IMR-90 (cell line): Measurements from ENCODE around the gene GLRA3. TPM values are rescaled to one million over a fixed set of nuclear protein-coding genes. Genes with fewer than 3 reads are reported as not detected.

ENCODE experiments used
- ATAC-seq: fragments of 200-7000 bp; cut with Tn5 transposase; 2 replicates; pipeline ENCODE4 v1.9.1; 2020; ENCODE audit warnings: low read depth, mild to moderate bottlenecking, moderate library complexity
- BruUV-seq: library from RNA; stranded (reverse); fragments of 400-500 nt; replicated peaks from 2 replicates; lab custom pipeline; 2021; lab: Mats Ljungman, UMichigan
- CTCF ChIA-PET: fragments of 300-600 bp; formaldehyde crosslinking; extraction: SDS; loops from one replicate; lab custom pipeline; 2021; ENCODE audit warnings: antibody characterized with exemption; lab: Yijun Ruan, JAX
- POLR2A ChIA-PET: fragments of 300-600 bp; sonication (Branson Sonifier 250); formaldehyde crosslinking; loops from one replicate; lab custom pipeline; 2022; ENCODE audit warnings: antibody characterized with exemption; ENCODE audit not compliant: unreplicated experiment; lab: Charles Lee
- DNase-seq: peaks from one replicate; pipeline ENCODE4 v3.0.0; 2013
- H2AFZ ChIP-seq: replicated peaks from 2 replicates; pipeline ENCODE3; 2013; ENCODE audit warnings: low read length, mild to moderate bottlenecking; ENCODE audit not compliant: poor library complexity
- H2AK5ac ChIP-seq: 2 replicates; pipeline ENCODE4 v1.6.1; 2013; ENCODE audit warnings: low read depth, low read length, inconsistent platforms
- H2AK9ac ChIP-seq: replicated peaks from 2 replicates; pipeline ENCODE3; 2013; ENCODE audit warnings: mild to moderate bottlenecking, low read depth, low read length, moderate library complexity; ENCODE audit not compliant: poor library complexity
- H2BK120ac ChIP-seq: 2 replicates; pipeline ENCODE4 v1.6.1; 2013; ENCODE audit warnings: low read depth, low read length, inconsistent platforms
- H2BK15ac ChIP-seq: 3 replicates; pipeline ENCODE4 v1.6.1; 2013; ENCODE audit warnings: low read depth, low read length, inconsistent platforms
- H2BK20ac ChIP-seq: 2 replicates; pipeline ENCODE4 v1.6.1; 2013; ENCODE audit warnings: low read depth, mild to moderate bottlenecking, inconsistent platforms, low read length, moderate library complexity
- H2BK5ac ChIP-seq: 2 replicates; pipeline ENCODE4 v1.6.1; 2013; ENCODE audit warnings: mild to moderate bottlenecking, low read depth, low read length, inconsistent platforms; ENCODE audit not compliant: poor library complexity, severe bottlenecking
- H3K14ac ChIP-seq: replicated peaks from 2 replicates; pipeline ENCODE4 v1.6.1; 2013; ENCODE audit warnings: low read depth, low read length, inconsistent platforms
- H3K18ac ChIP-seq: 2 replicates; pipeline ENCODE4 v1.6.1; 2013; ENCODE audit warnings: low read depth, low read length, control low read depth
- H3K23ac ChIP-seq: 2 replicates; pipeline ENCODE4 v1.6.1; 2013; ENCODE audit warnings: low read depth, low read length, inconsistent platforms
- H3K27ac ChIP-seq: 2 replicates; pipeline ENCODE4 v1.5.1; 2013; ENCODE audit warnings: mild to moderate bottlenecking, control low read depth, low read length; ENCODE audit not compliant: insufficient read depth
- H3K27me3 ChIP-seq: 2 replicates; pipeline ENCODE4 v1.6.1; 2013; ENCODE audit warnings: low read length; ENCODE audit not compliant: control insufficient read depth, insufficient read depth
- H3K36me3 ChIP-seq: 2 replicates; pipeline ENCODE4 v1.6.1; 2013; ENCODE audit warnings: low read length, mixed read lengths; ENCODE audit not compliant: control insufficient read depth, insufficient read depth
- H3K4ac ChIP-seq: 2 replicates; pipeline ENCODE4 v1.6.1; 2013; ENCODE audit warnings: low read depth, low read length, inconsistent platforms
- H3K4me1 ChIP-seq: 2 replicates; pipeline ENCODE4 v1.6.1; 2013; ENCODE audit warnings: low read length, mixed read lengths; ENCODE audit not compliant: control insufficient read depth, insufficient read depth
- H3K4me2 ChIP-seq: 2 replicates; pipeline ENCODE4 v1.6.1; 2013; ENCODE audit warnings: low read depth, mild to moderate bottlenecking, control low read depth, low read length, moderate library complexity
- H3K4me3 ChIP-seq: 2 replicates; pipeline ENCODE4 v1.5.1; 2013; ENCODE audit warnings: low read depth, mild to moderate bottlenecking, control low read depth, low read length, moderate library complexity; ENCODE audit not compliant: insufficient read depth
- H3K56ac ChIP-seq: 2 replicates; pipeline ENCODE4 v1.6.1; 2013; ENCODE audit warnings: low read length, inconsistent platforms; ENCODE audit not compliant: insufficient read depth; ENCODE audit errors: extremely low read depth
- H3K79me1 ChIP-seq, 2 experiments: 2 replicates each; pipeline ENCODE4 v1.6.1; 2013; ENCODE audit warnings: low read length in 2 of 2, inconsistent platforms in 1 of 2, low read depth in 1 of 2
- H3K9ac ChIP-seq: 2 replicates; pipeline ENCODE4 v1.6.1; 2013; ENCODE audit warnings: low read depth, low read length, control low read depth
- H3K9me1 ChIP-seq: 2 replicates; pipeline ENCODE4 v1.6.1; 2013; ENCODE audit warnings: low read length, inconsistent platforms; ENCODE audit not compliant: insufficient read depth
- H3K9me3 ChIP-seq: 2 replicates; pipeline ENCODE4 v1.6.1; 2013; ENCODE audit warnings: low read length; ENCODE audit not compliant: control insufficient read depth, insufficient read depth
- H4K20me1 ChIP-seq: 2 replicates; pipeline ENCODE4 v1.6.1; 2013; ENCODE audit warnings: low read length, inconsistent platforms; ENCODE audit not compliant: insufficient read depth
- H4K5ac ChIP-seq: 2 replicates; pipeline ENCODE4 v1.6.1; 2013; ENCODE audit warnings: mild to moderate bottlenecking, low read depth, low read length, control low read depth
- H4K8ac ChIP-seq, 2 experiments: 2 replicates each; pipeline ENCODE4 v1.6.1; 2013; ENCODE audit warnings: low read depth in 2 of 2, low read length in 2 of 2, control low read depth in 1 of 2, inconsistent platforms in 1 of 2
- H4K91ac ChIP-seq: 2 replicates; pipeline ENCODE4 v1.6.1; 2013; ENCODE audit warnings: low read depth, low read length, inconsistent platforms; ENCODE audit not compliant: insufficient read depth
- BHLHE40 ChIP-seq: fragments of 150-350 bp; IDR thresholded peaks from 2 replicates; pipeline ENCODE4 v1.6.1; 2016; ENCODE audit warnings: mild to moderate bottlenecking, low read depth, low read length
- CEBPB ChIP-seq: IDR thresholded peaks from 2 replicates; pipeline ENCODE4 v1.6.1; 2012; ENCODE audit warnings: low read depth, low read length, improper control_type of control experiment
- CHD1 ChIP-seq: IDR thresholded peaks from 2 replicates; pipeline ENCODE4 v1.6.1; 2012; ENCODE audit warnings: low read depth, low read length, improper control_type of control experiment
- FOS ChIP-seq: fragments of 150-350 bp; IDR thresholded peaks from 2 replicates; pipeline ENCODE4 v1.6.1; 2016; ENCODE audit warnings: low read depth, low read length
- MAFK ChIP-seq: IDR thresholded peaks from 2 replicates; pipeline ENCODE4 v1.6.1; 2012; ENCODE audit warnings: low read depth, low read length, improper control_type of control experiment
- MAZ ChIP-seq: IDR thresholded peaks from 2 replicates; pipeline ENCODE4 v1.6.1; 2012; ENCODE audit warnings: low read depth, mild to moderate bottlenecking, low read length, improper control_type of control experiment, moderate library complexity, borderline replicate concordance
- MXI1 ChIP-seq: IDR thresholded peaks from 2 replicates; pipeline ENCODE4 v1.6.1; 2012; ENCODE audit warnings: low read depth, mild to moderate bottlenecking, low read length, moderate library complexity, borderline replicate concordance
- NFE2L2 ChIP-seq: fragments of 150-350 bp; IDR thresholded peaks from 2 replicates; pipeline ENCODE4 v1.6.1; 2016; ENCODE audit warnings: low read depth, mild to moderate bottlenecking, low read length
- POLR2A ChIP-seq: IDR thresholded peaks from 2 replicates; pipeline ENCODE4 v1.6.1; 2012; ENCODE audit warnings: mild to moderate bottlenecking, low read depth, low read length
- RAD21 ChIP-seq: IDR thresholded peaks from 2 replicates; pipeline ENCODE4 v1.6.1; 2012; ENCODE audit warnings: low read length, improper control_type of control experiment
- SMC3 ChIP-seq: fragments of 150-350 bp; IDR thresholded peaks from 2 replicates; pipeline ENCODE4 v1.6.1; 2016; ENCODE audit warnings: low read depth, mild to moderate bottlenecking, antibody characterized with exemption, low read length, moderate library complexity
- WGBS, 2 experiments: methylation state at CpG; one replicate each; pipeline versions ENCODE4 v1.1.5 to v1.1.7; 2013; ENCODE audit warnings: missing lambda C conversion rate in 2 of 2; ENCODE audit not compliant: insufficient read length in 1 of 2; ENCODE audit errors: extremely low coverage in 2 of 2; 5-methylcytosine and 5-hydroxymethylcytosine counted together
- dilution Hi-C: fragments of 300-500 bp; cut with HindIII; formaldehyde crosslinking; loops from one replicate; pipeline ENCODE4 v1.14.3; 2018; ENCODE audit warnings: low sequenced_read_pairs; ENCODE audit not compliant: unreplicated experiment
- in situ Hi-C: fragments of 300-500 bp; cut with MboI; formaldehyde crosslinking; loops from 3 replicates; pipeline ENCODE4 v1.14.3; 2019; ENCODE audit warnings: low sequenced_read_pairs, inconsistent platforms, mixed read lengths
- intact Hi-C: fragments of 100-400 bp; cut with micrococcal nuclease; formaldehyde crosslinking; loops from 2 replicates; pipeline ENCODE4 v1.10.0; 2022
- polyA plus RNA-seq, 3 experiments: library from polyadenylated mRNA; depleted of rRNA; stranded (reverse); fragments of >200 nt; gene quantifications; 2 replicates each; pipeline ENCODE4 v1.2.3, GENCODE V29; 2012; ENCODE audit warnings: low replicate concordance in 1 of 3
- total RNA-seq: library from RNA; depleted of rRNA; stranded (reverse); fragments of >200 nt; gene quantifications from 2 replicates; pipeline ENCODE4 v1.2.3, GENCODE V29; 2012
- TF ChIP-seq, protein P1 (sequence below): conservative IDR thresholded peaks from 2 replicates; pipeline ENCODE4 v1.5.1; 2012; ENCODE audit warnings: mild to moderate bottlenecking, low read depth, low read length, improper control_type of control experiment
- TF ChIP-seq, protein P2 (sequence below): fragments of 150-350 bp; IDR thresholded peaks from 2 replicates; pipeline ENCODE4 v1.6.1; 2016; ENCODE audit warnings: low read depth, mild to moderate bottlenecking, low read length, moderate library complexity, borderline replicate concordance

Gene GLRA3
- total and polyA plus RNA-seq, 2 of the 4 experiments (the other 2 are of a cell fraction): not detected

DNA sequence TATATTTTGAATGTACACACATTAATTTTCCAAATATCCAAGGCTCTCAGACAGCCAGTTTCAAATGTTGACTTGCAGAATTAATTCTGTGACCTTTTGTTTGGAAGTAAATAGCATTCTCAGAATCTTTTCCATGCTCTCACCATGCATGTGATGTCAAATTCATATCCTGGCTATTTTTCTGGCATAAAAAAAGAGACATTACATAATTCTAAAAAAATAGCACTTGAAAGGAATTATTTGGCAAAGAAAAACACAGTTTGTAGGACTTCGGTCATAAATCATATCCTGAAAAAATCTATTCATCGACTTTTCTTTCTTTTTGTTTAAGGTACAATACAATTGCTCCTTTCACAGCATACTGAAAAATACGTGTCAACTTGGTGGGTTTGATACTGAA, 111.2 kb downstream of the GLRA3 start:
- Histone ChIP-seq H3K27me3 (no peaks in the 10 kb centered on the region), H3K9me3 (no peaks in the 10 kb centered on the region), H3K36me3 (no peaks in the 10 kb centered on the region), H2AK9ac (no peak overlapping the region), H4K91ac (no peak overlapping the region), H3K18ac (no peak overlapping the region), H2BK5ac (no peak overlapping the region), H3K14ac (no peak overlapping the region), H3K4ac (no peak overlapping the region), H2AK5ac (no peak overlapping the region), H3K9ac (no peak overlapping the region), H3K27ac (no peak overlapping the region), H3K4me1 (no peaks in the 10 kb centered on the region), H3K56ac (no peak overlapping the region), H4K5ac (no peak overlapping the region), H2BK120ac (no peak overlapping the region), H3K9me1 (no peaks in the 10 kb centered on the region), H4K8ac (no peak overlapping the region), H3K4me2 (no peak overlapping the region), H2BK20ac (no peak overlapping the region), H2BK15ac (no peak overlapping the region), H4K20me1 (no peaks in the 10 kb centered on the region), H3K79me1 (no peaks in the 10 kb centered on the region), H2AFZ (no peak overlapping the region), H3K4me3 (no peak overlapping the region), H3K23ac (no peak overlapping the region)
- no TSS peak for BruUV-seq
- ATAC-seq: no peak
- dilution Hi-C loops (no loop called here), in situ Hi-C loops (no loop called here), intact Hi-C loops (no loop called here)
- WGBS, 2 experiments: no CpG with 5 or more reads among the region's 3 CpGs
- ChIA-PET POLR2A (no interaction called here), CTCF (no interaction called here)
- DNase-seq: no peak
- TF ChIP-seq SMC3 (no peak), MAZ (no peak), CEBPB (no peak), MXI1 (no peak), FOS (no peak), MAFK (no peak), RAD21 (no peak), BHLHE40 (no peak), CHD1 (no peak), POLR2A (no peak), NFE2L2 (no peak)
- TF ChIP-seq, protein P1, sequence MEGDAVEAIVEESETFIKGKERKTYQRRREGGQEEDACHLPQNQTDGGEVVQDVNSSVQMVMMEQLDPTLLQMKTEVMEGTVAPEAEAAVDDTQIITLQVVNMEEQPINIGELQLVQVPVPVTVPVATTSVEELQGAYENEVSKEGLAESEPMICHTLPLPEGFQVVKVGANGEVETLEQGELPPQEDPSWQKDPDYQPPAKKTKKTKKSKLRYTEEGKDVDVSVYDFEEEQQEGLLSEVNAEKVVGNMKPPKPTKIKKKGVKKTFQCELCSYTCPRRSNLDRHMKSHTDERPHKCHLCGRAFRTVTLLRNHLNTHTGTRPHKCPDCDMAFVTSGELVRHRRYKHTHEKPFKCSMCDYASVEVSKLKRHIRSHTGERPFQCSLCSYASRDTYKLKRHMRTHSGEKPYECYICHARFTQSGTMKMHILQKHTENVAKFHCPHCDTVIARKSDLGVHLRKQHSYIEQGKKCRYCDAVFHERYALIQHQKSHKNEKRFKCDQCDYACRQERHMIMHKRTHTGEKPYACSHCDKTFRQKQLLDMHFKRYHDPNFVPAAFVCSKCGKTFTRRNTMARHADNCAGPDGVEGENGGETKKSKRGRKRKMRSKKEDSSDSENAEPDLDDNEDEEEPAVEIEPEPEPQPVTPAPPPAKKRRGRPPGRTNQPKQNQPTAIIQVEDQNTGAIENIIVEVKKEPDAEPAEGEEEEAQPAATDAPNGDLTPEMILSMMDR: no peak
- TF ChIP-seq, protein P2, sequence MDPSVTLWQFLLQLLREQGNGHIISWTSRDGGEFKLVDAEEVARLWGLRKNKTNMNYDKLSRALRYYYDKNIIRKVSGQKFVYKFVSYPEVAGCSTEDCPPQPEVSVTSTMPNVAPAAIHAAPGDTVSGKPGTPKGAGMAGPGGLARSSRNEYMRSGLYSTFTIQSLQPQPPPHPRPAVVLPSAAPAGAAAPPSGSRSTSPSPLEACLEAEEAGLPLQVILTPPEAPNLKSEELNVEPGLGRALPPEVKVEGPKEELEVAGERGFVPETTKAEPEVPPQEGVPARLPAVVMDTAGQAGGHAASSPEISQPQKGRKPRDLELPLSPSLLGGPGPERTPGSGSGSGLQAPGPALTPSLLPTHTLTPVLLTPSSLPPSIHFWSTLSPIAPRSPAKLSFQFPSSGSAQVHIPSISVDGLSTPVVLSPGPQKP: no peak
